DMS79 (cell line): ENCODE measurements around the gene DDX11.
"Not testable (repeated sequence)": the region's sequence is repeated elsewhere in the genome, so short reads cannot be mapped to it uniquely, and the experiment has no call there.

Experiments used
- DNase-seq: peaks from one replicate; lab custom pipeline; 2025; lab: John Stamatoyannopoulos, UW

DDX11 gene

DNA sequence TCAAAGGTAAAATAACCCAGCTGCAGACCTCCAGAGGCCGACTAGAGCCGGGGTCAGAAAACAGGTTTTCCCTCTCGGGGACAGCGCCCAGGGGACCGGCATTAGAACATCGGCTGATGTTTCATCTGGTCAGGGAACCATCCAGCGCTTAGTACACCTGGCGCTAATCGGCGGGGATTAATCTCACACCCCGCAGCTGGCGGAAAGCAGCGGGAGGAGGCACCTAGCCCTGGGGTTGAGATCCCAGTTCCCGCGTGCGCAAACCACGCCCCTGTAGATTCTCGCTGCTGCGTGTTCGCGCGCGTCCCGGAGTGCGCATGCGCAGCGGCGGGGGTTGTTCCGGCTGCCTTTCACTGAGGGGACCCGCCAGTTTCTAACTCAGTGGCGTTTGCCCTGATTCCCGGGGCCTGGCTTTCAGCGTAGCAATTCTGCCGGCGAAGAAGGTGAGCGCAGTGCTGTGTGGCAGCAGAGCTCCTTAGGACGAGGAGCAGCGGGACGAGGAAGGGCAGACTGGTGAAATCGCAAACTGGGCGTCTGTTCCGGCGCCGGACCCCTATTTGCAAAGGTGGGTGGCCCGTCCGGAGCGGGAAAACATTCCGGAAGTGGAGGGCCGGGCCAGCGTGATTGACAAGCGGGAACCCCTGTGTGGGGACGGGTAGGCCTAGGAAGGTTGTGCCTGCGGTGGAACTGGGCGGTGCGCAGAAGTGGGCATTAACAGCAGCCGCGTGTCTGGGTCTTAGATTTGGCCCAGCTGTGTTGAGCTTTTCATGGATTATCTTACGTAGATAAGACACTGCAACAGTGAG lies at the start of gene DDX11:
Gene DDX11 (plus strand): TSS at position 334 of the 806 bp plus-strand sequence. CDS start 4,534 bp downstream, outside the sequence.
- peak; percentile 90 for DNase-seq

- DNase-seq: peak; percentile 41
These were observed 47.5 kb upstream of the DDX11 start for GRCh38 chr12:31026202-31026601.

DNA sequence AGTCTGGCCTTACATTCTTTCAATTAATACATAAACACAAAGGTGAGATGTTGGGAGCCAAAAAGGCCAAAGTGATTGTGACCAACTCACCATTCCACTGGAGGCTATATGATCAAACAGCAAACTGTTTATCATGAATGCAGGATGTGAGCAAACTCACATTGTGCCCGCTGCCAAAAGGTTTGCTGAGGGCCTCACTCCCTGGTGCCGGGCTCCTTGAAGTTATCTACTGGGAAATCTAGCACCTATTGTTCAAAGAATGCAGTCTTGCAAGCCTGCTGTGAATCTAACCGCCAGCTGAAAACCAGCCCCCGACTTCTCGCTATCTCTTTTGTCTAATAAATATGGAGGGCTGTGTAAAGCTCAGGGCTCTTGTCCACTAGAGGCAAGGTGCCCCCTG lies 46.7 kb upstream of the DDX11 start:
- not testable (repeated sequence) for DNase-seq

- no peak for DNase-seq
These were observed 44.2 kb upstream of the DDX11 start for GRCh38 chr12:31029468-31029867.

- peak; percentile 47 for DNase-seq
These were observed 43.6 kb upstream of the DDX11 start for GRCh38 chr12:31029916-31030562.

DNA sequence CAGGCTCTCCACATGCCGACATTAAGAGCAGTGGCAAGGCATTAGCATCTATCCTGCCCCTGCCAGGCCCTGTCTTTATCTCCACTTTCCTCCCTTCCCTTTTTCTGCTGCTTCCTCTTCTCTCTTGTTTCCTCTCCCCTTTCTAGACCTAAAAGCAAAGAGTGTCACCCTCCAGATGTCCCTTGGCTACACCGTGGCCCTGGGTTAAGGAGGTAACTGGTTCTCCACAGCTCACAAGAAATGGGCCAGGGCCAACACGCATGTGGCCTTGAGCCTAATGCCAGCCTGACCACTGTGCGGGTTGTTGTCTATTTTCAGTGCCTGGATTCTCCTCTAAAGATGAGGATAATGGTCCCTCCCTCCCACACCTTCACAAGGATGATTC lies 41.7 kb upstream of the DDX11 start:
- DNase-seq: no peak

DNA sequence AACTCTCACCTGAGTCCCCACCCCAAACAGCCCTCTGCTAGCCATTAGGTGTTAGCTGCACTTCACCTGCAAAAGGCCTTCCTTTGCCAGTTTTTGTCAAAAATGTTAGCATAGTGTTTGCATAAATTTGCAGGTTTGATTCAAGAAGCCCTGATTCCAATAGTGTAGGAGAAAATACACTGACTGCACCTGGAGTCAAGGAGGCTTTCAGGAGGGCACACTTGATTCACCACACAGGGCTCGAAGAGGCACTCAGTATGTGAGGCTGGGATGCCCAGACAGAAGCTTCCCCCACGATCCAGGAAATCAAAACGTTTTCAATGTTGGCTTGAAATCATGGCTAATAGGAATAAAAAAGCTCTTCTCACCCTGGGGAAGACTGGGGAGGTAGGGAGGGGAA lies 40.5 kb upstream of the DDX11 start:
- DNase-seq: peak; percentile 53

GRCh38 chr12:31033681-31034080 lies 40.0 kb upstream of the DDX11 start:
- no peak for DNase-seq

GRCh38 chr12:31034372-31034771 lies 39.3 kb upstream of the DDX11 start:
- DNase-seq: no peak

- DNase-seq: no peak
These were observed 38.4 kb upstream of the DDX11 start for GRCh38 chr12:31035226-31035625.

GRCh38 chr12:31035967-31036665 lies 37.5 kb upstream of the DDX11 start:
- peak; percentile 21 for DNase-seq

DNA sequence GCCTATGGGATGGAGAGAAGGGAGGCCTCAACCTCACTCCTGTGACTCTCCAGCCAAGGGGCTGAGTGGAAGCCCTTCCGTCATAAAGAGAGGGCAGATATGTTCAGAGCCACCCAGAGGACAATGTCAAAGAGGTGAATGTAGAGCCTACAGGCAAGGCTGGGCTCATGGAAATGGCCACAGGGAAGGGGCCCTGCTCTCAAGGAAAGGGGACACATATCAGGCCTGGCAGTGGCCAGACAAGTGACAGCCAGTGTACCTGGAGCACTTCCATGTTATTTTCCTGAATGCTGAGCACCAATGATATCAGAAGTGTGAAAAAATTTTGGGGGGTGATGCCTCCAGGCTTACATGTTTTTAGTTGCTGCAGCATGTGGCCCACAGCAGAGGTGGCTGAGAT lies 36.6 kb upstream of the DDX11 start:
- DNase-seq: no peak

DNA sequence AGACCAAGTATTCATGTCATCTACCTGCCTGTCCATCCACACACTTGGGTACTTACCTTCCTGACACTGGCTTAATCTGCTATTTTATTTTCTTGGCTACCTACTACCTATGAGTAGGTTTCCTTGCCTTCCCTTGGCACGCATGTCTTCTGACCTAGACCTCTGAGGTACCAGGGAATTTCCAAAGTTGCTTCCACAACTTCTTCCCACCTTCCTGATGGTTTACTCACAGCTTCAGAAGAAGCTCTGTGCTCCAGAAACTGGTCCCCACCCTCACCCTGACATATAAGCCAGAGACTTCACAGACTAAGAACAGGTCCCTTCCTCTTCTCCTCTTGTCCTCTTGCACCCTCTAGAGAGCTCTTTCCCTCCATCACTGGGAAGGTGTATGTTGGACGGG lies 35.7 kb upstream of the DDX11 start:
- DNase-seq: no peak

DNA sequence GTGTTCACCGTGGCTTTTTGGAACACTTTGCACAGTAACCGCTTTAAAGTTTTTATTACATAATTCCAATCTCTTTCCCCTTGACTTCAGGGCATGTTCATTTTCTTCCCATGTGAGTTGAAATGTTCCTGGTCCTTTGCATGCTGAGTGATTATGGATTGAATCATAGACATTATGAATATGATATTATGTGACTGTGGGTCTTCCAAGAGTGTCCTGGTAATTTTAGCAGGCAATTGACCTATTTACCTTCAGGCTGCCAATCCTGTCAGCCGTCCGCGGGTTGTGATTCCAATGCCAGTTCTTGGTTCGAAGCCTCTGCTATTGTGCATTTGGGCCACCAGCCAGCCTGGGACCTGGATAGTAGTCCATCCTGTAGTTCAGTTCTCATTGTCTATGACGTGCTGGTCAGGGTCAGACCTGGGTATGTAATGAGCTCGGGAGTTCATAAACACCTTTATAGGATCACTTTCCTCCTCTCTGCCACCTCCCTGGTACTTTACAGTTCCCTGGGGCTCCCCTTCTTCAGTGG lies 32.6 kb upstream of the DDX11 start:
- no peak for DNase-seq

GRCh38 chr12:31050143-31050542 lies 23.5 kb upstream of the DDX11 start:
- DNase-seq: not testable (repeated sequence)

DNA sequence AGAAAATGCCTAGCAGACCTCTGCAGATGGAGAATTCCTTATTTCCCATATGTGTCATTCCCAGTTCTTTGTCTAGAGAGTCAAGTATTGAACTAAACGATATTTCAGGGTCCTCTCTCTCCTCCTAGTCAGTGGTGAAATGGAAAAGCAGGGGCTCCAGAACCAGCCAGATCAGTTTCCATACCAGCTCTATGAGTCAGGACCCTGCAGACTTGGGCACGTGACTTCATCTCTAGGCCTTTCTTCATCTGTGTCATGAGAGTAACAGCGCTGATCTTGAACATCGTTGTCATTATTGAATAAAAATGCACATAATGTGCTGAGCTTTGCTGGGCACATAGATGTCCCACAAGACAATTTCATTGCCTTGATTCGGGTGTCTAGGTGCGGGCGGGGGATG lies 23.1 kb upstream of the DDX11 start:
- not testable (repeated sequence) for DNase-seq

DNA sequence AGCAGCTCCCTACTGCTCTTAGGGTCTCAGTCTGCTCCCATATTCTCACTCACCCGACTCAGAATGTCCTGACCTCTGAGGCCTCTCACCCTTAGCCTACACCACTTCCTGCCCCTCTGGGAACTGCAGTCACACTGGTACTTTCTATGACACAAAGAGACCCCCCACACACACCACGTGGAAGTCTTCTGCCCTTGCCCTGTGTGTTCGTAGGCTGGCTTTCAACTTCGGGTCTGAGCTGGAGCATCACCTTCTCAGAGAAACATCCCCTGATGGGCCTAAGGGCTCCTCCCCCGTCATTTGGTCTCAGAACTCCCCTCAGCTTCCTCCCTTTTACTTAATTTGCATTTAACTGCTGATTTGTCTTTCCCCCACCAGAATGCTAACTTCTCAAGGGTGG lies 22.0 kb upstream of the DDX11 start:
- not testable (repeated sequence) for DNase-seq

DNA sequence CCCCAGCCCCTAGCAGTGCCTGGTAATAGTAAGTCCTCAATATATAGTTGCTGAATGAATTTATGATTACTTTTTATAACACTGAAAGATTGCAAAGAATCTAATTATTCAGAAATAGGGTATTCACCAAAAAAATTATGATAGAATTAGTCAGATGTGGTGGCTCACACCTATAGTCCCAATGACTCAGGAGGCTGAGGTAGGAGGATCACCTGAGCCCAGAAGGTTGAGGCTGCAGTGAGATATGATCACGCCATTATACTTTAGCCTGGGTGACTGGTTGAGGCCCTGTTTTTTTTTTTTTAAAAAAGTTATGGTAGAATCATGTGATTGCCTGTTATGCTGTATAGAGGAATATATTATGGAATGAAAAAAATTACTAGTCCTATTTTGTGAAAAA lies 21.5 kb upstream of the DDX11 start:
- DNase-seq: not testable (repeated sequence)

DNA sequence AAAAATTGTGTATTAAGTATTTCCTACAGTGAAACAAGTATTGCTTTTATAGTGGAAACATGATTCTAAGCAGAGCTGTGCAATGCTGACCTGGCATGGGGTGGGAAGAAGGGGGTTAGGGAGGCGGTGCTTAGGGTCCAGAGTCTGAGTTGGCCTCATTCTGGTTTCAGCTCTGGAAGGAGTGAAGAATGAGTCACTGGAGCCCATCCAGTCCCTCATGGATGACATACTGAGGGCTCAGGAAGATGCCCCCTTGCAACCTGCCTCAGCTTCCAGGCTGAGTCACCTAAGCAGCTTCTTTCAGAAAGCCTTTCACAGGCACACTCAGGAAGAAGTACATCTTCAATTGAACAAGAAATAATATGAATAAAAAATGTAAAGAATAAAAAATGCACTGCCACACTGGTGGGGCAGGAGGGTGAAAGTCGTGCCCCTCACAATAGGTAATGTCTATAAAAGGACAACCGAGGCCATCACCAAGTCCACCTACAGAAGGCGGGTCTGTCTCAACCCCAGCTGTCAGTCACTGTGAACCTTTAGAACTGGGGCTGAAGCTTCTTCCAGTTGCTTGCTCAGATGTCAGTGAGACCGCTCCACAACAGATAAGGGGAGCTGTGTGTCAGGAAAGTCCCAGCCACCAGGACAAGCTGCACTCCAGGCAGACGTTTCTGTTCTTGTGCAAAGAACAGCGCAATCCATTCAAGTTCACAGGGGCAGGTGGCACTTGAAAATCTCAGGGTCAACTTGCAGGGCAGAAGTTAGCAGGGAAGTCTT lies 20.8 kb upstream of the DDX11 start:
- DNase-seq: not testable (repeated sequence)

GRCh38 chr12:31053944-31054343 lies 19.7 kb upstream of the DDX11 start:
- not testable (repeated sequence) for DNase-seq

GRCh38 chr12:31057671-31058070 lies 16.0 kb upstream of the DDX11 start:
- no peak for DNase-seq

DNA sequence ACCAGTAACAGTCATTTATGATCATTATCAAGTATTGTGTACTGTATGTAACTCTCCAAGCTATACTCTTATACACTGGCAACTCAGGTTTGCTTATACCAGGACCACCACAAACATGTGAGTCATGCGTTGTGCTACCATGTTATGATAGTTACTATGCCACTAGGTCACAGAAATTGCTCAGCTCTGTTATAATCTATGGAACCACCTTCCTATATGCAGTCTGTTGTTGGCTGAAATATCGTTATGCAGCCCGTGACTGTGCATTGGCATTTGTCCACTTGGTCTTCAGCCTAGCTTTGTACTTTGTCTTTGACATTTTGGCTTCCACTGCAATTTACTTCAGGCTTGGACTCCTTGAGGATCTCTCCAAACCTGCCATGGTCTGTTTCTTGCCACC lies 7.5 kb upstream of the DDX11 start:
- peak; percentile 27 for DNase-seq
